K562 (cell line): ENCODE measurements around the gene MTHFR. TPM values are rescaled to one million over a fixed set of nuclear protein-coding genes. Genes with fewer than 3 reads are reported as not detected.

ENCODE experiments used
- ARID3A ChIP-seq: IDR thresholded peaks from 2 replicates; pipeline ENCODE4 v1.6.1; 2012; ENCODE audit warnings: low read depth, low read length, improper control_type of control experiment, borderline replicate concordance
- BRD4 ChIP-seq: fragments of 200-600 bp; sonication (generic); IDR thresholded peaks from 2 replicates; pipeline ENCODE4 v1.6.1; 2017; ENCODE audit warnings: inconsistent platforms
- E2F1 ChIP-seq: sonication (generic); formaldehyde crosslinking; IDR thresholded peaks from 2 replicates; pipeline ENCODE4 v1.8.1; 2023; ENCODE audit warnings: mild to moderate bottlenecking, missing genetic modification reagents, moderate library complexity
- FOXA3 ChIP-seq, 2 experiments: fragments of 450-650 bp in 1 of 2; sonication (generic) in 1 of 2; formaldehyde crosslinking; IDR thresholded peaks in 1 of 2; conservative IDR thresholded peaks in 1 of 2; 2 replicates each; pipeline versions ENCODE4 v1.4.0 to v1.8.0; 2020 to 2022; ENCODE audit warnings: mild to moderate bottlenecking in 2 of 2, missing genetic modification reagents in 1 of 2
- FOXJ2 ChIP-seq: fragments of 200-800 bp; sonication (Bioruptor generic); IDR thresholded peaks from 2 replicates; pipeline ENCODE4 v1.6.1; 2016; ENCODE audit warnings: missing genetic modification characterization, missing compliant biosample characterization
- GTF2F1 ChIP-seq: IDR thresholded peaks from 2 replicates; pipeline ENCODE4 v1.6.1; 2011; ENCODE audit warnings: low read depth, low read length, improper control_type of control experiment
- JUND ChIP-seq, 2 experiments: IDR thresholded peaks; 2 replicates in 1 of 2; 3 replicates in 1 of 2; pipeline ENCODE4 v1.6.1; 2011; ENCODE audit warnings: borderline replicate concordance in 2 of 2, low read depth in 2 of 2, low read length in 2 of 2, improper control_type of control experiment in 1 of 2, missing biosample characterization in 1 of 2, missing genetic modification characterization in 1 of 2, missing genetic modification reagents in 1 of 2
- MTA1 ChIP-seq: fragments of 450-650 bp; IDR thresholded peaks from 2 replicates; pipeline ENCODE4 v1.6.1; 2017; ENCODE audit warnings: borderline replicate concordance
- MYNN ChIP-seq, 2 experiments: sonication (generic); formaldehyde crosslinking in 1 of 2; IDR thresholded peaks; 2 replicates each; pipeline versions ENCODE4 v1.5.0 to v1.6.1; 2016 to 2020; ENCODE audit warnings: antibody characterized with exemption in 1 of 2, missing genetic modification reagents in 1 of 2
- NEUROD1 ChIP-seq: fragments of 150-350 bp; IDR thresholded peaks from 2 replicates; pipeline ENCODE4 v1.6.1; 2014; ENCODE audit warnings: borderline replicate concordance, low read length, low read depth; ENCODE audit not compliant: partially characterized antibody
- NFIC ChIP-seq: fragments of 450-650 bp; IDR thresholded peaks from 2 replicates; pipeline ENCODE4 v1.6.1; 2017; ENCODE audit warnings: mild to moderate bottlenecking, inconsistent platforms
- PCBP2 ChIP-seq: fragments of 200-400 bp; formaldehyde crosslinking; IDR thresholded peaks from 2 replicates; pipeline ENCODE4 v1.6.1; 2018; ENCODE audit warnings: low read length, low read depth, mild to moderate bottlenecking, moderate library complexity; ENCODE audit not compliant: poor library complexity, severe bottlenecking
- RHOXF2B ChIP-seq: fragments of 250-450 bp; sonication (Bioruptor Pico); conservative IDR thresholded peaks from 2 replicates; pipeline ENCODE4 v1.5.1; 2021
- SMC3 ChIP-seq: conservative IDR thresholded peaks from 2 replicates; pipeline ENCODE4 v1.6.1; 2011; ENCODE audit warnings: low read depth, low read length, improper control_type of control experiment; ENCODE audit not compliant: insufficient read depth
- SRSF7 ChIP-seq: fragments of 200-400 bp; formaldehyde crosslinking; optimal IDR thresholded peaks from 2 replicates; pipeline ENCODE3; 2017; ENCODE audit warnings: mild to moderate bottlenecking, low read depth, low read length
- ZNF217 ChIP-seq: sonication (generic); formaldehyde crosslinking; IDR thresholded peaks from 2 replicates; pipeline ENCODE4 v1.8.0; 2022; ENCODE audit warnings: mild to moderate bottlenecking, missing genetic modification reagents
- ZNF232 ChIP-seq: sonication (generic); formaldehyde crosslinking; IDR thresholded peaks from 2 replicates; pipeline ENCODE4 v1.8.0; 2022; ENCODE audit warnings: mild to moderate bottlenecking, missing genetic modification reagents
- polyA plus RNA-seq, 8 experiments: library from polyadenylated mRNA; depleted of rRNA in 4 of 8; stranded (reverse) in 5 of 8; unstranded in 3 of 8; fragments of >200 nt; fragmentation: Nextera tagmentation in 2 of 8; fragmentation: Illumina TruSeq in 1 of 8; extraction: Ambion mirVana in 2 of 8; extraction: Trizol in 1 of 8; gene quantifications; 2 replicates each; pipeline versions ENCODE4 v1.2.1 to v1.2.3, GENCODE V29; 2011 to 2014; ENCODE audit warnings: inconsistent platforms in 1 of 8, missing spikeins in 1 of 8
- total RNA-seq, 7 experiments: library from RNA; depleted of rRNA in 6 of 7; stranded (reverse); fragments of >200 nt in 6 of 7; fragmentation: Illumina TruSeq in 2 of 7; extraction: Trizol in 2 of 7; gene quantifications; 2 replicates each; pipeline versions ENCODE4 v1.2.1 to v1.2.3, GENCODE V29; 2011 to 2021; ENCODE audit warnings: low replicate concordance in 1 of 7
- TF ChIP-seq, protein P1 (sequence below): sonication (generic); formaldehyde crosslinking; IDR thresholded peaks from 2 replicates; pipeline ENCODE4 v1.8.0; 2023; ENCODE audit warnings: missing genetic modification reagents, mild to moderate bottlenecking, borderline replicate concordance
- TF ChIP-seq, protein P2 (sequence below): fragments of 250-450 bp; sonication (Bioruptor Pico); IDR thresholded peaks from 2 replicates; pipeline ENCODE4 v1.8.0; 2021; ENCODE audit warnings: borderline replicate concordance, mild to moderate bottlenecking, moderate library complexity; ENCODE audit not compliant: poor library complexity, severe bottlenecking

The MTHFR gene
- total and polyA plus RNA-seq, 9 of the 15 experiments (the other 6 are each of a cell fraction or from before 2014, with no cell fraction given) = 5.0 to 104 (median 62.6) TPM

DNA sequence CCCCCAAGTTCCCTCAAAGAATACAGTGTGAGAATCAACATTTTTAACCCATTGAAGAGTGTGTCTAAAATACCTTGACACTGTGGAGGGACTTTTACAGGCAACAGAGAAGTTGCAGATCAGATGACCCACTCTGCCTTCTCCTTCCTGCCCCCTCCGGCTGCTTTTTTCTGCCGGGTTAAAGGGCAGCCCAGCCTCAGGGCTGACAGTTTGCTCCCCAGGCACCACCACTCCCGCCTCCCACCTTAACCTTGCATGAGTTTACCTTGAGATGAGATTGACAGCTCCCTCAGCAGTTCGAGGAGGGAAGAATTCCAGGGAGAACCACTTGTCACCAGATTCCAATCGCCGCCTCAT lies 3.2 kb downstream of the MTHFR start (continued):
- TF ChIP-seq, protein P1, sequence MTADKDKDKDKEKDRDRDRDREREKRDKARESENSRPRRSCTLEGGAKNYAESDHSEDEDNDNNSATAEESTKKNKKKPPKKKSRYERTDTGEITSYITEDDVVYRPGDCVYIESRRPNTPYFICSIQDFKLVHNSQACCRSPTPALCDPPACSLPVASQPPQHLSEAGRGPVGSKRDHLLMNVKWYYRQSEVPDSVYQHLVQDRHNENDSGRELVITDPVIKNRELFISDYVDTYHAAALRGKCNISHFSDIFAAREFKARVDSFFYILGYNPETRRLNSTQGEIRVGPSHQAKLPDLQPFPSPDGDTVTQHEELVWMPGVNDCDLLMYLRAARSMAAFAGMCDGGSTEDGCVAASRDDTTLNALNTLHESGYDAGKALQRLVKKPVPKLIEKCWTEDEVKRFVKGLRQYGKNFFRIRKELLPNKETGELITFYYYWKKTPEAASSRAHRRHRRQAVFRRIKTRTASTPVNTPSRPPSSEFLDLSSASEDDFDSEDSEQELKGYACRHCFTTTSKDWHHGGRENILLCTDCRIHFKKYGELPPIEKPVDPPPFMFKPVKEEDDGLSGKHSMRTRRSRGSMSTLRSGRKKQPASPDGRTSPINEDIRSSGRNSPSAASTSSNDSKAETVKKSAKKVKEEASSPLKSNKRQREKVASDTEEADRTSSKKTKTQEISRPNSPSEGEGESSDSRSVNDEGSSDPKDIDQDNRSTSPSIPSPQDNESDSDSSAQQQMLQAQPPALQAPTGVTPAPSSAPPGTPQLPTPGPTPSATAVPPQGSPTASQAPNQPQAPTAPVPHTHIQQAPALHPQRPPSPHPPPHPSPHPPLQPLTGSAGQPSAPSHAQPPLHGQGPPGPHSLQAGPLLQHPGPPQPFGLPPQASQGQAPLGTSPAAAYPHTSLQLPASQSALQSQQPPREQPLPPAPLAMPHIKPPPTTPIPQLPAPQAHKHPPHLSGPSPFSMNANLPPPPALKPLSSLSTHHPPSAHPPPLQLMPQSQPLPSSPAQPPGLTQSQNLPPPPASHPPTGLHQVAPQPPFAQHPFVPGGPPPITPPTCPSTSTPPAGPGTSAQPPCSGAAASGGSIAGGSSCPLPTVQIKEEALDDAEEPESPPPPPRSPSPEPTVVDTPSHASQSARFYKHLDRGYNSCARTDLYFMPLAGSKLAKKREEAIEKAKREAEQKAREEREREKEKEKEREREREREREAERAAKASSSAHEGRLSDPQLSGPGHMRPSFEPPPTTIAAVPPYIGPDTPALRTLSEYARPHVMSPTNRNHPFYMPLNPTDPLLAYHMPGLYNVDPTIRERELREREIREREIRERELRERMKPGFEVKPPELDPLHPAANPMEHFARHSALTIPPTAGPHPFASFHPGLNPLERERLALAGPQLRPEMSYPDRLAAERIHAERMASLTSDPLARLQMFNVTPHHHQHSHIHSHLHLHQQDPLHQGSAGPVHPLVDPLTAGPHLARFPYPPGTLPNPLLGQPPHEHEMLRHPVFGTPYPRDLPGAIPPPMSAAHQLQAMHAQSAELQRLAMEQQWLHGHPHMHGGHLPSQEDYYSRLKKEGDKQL = no peak
- TF ChIP-seq NFIC = no peak
- TF ChIP-seq BRD4 = no peak
- no peak for TF ChIP-seq FOXA3 (CRISPR knock-in tag; conservative IDR thresholded peaks at IDR 0.05 in 1 of 2, IDR thresholded peaks at IDR 0.05 in 1 of 2)
- no peak for TF ChIP-seq PCBP2
- TF ChIP-seq E2F1 (CRISPR knock-in tag) = no peak
- no peak for TF ChIP-seq NEUROD1
- TF ChIP-seq ZNF217 = no peak
- no peak for TF ChIP-seq ARID3A
- no peak for TF ChIP-seq FOXJ2 (tag)
- TF ChIP-seq SMC3 = no peak
- TF ChIP-seq GTF2F1 = no peak
- TF ChIP-seq RHOXF2B = no peak
- no peak for TF ChIP-seq ZNF232 (CRISPR knock-in tag)
- no peak for TF ChIP-seq JUND (IDR thresholded peaks at IDR 0.05; ENCODE audit: borderline replicate concordance, low read depth, low read length)
- TF ChIP-seq JUND (tag; IDR thresholded peaks at IDR 0.05; ENCODE audit: borderline replicate concordance, low read depth, low read length) = peak; percentile 20; the same call in 1 of the 3 replicates
- TF ChIP-seq, protein P2, sequence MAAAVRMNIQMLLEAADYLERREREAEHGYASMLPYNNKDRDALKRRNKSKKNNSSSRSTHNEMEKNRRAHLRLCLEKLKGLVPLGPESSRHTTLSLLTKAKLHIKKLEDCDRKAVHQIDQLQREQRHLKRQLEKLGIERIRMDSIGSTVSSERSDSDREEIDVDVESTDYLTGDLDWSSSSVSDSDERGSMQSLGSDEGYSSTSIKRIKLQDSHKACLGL (CRISPR knock-in tag) = no peak
- TF ChIP-seq MYNN (IDR thresholded peaks at IDR 0.05) = peak; percentile 75; the same call in 1 of the 2 replicates
- no peak for TF ChIP-seq MYNN (CRISPR knock-in tag; IDR thresholded peaks at IDR 0.05)
- no peak for TF ChIP-seq SRSF7
- TF ChIP-seq MTA1 = no peak
